ENCODE data around the gene PPP2R2C. TPM values are rescaled to one million over a fixed set of nuclear protein-coding genes. Genes with fewer than 3 reads are reported as not detected.

PPP2R2C gene
- total RNA-seq, 2 donors from 2014 or later, result 8.0 to 10.4 TPM

GRCh38 chr4:6495296-6495590 is 22.8 kb upstream of the PPP2R2C start:
- intact Hi-C loops (cut with DNase I), result no loop called here
- WGBS, result 93% methylated on average over 6 of the region's 7 CpGs

GRCh38 chr4:6494431-6495295 is 22.2 kb upstream of the PPP2R2C start:
- TF ChIP-seq POLR2A (IDR thresholded peaks at IDR 0.05), result no peak
- TF ChIP-seq POLR2AphosphoS5 (IDR thresholded peaks at IDR 0.05), result no peak
- TF ChIP-seq CTCF (IDR thresholded peaks at IDR 0.05), result no peak
- intact Hi-C loops (cut with DNase I), result no loop called here

More at GRCh38 chr4:6495296-6495590, 22.8 kb upstream of the PPP2R2C start:
- no peaks in the 10 kb centered on the region for H3K9me3 ChIP-seq
- H3K4me1 ChIP-seq (replicated peaks), result peaks cover 3% of the 10 kb centered on the region
- no peaks in the 10 kb centered on the region for H3K36me3 ChIP-seq
- no peak overlapping the region for H3K27ac ChIP-seq
- no peak overlapping the region for H3K4me3 ChIP-seq
- TF ChIP-seq CTCF (IDR thresholded peaks at IDR 0.05) (no peak), POLR2AphosphoS5 (IDR thresholded peaks at IDR 0.05) (no peak), POLR2A (IDR thresholded peaks at IDR 0.05) (no peak)
- no peak for DNase-seq (ENCODE audit: low spot score)
- no peaks in the 10 kb centered on the region for H3K27me3 ChIP-seq (replicated peaks; ENCODE audit: insufficient read depth)

GRCh38 chr4:6493658-6494304 is 21.4 kb upstream of the PPP2R2C start:
- Histone ChIP-seq H3K9me3 (no peaks in the 10 kb centered on the region), H3K4me1 (replicated peaks) (peaks cover 3% of the 10 kb centered on the region), H3K27ac (peak overlapping the region in 1 of 2 donors; percentile 11), H3K36me3 (no peaks in the 10 kb centered on the region), H3K27me3 (replicated peaks; ENCODE audit: insufficient read depth) (no peaks in the 10 kb centered on the region), H3K4me3 (peak overlapping the region in 1 of 2 donors; percentile 1)
- intact Hi-C loops (cut with DNase I), result no loop called here
- TF ChIP-seq POLR2A (IDR thresholded peaks at IDR 0.05), result no peak
- no peak for TF ChIP-seq CTCF (IDR thresholded peaks at IDR 0.05)
- TF ChIP-seq POLR2AphosphoS5 (IDR thresholded peaks at IDR 0.05), result peak; percentile 53
- WGBS, result 17% methylated on average over 22 of the region's 22 CpGs
- DNase-seq (ENCODE audit: low spot score), result no peak

More at GRCh38 chr4:6494431-6495295, 22.2 kb upstream of the PPP2R2C start:
- no peaks in the 10 kb centered on the region for H3K36me3 ChIP-seq
- H3K4me1 ChIP-seq (replicated peaks), result peaks cover 3% of the 10 kb centered on the region
- H3K9me3 ChIP-seq, result no peaks in the 10 kb centered on the region
- H3K27me3 ChIP-seq (replicated peaks; ENCODE audit: insufficient read depth), result no peaks in the 10 kb centered on the region
- H3K27ac ChIP-seq, result no peak overlapping the region
- 90% methylated on average over 18 of the region's 18 CpGs for WGBS
- no peak overlapping the region for H3K4me3 ChIP-seq
- no peak for DNase-seq (ENCODE audit: low spot score)

GRCh38 chr4:6492861-6493657 is 20.6 kb upstream of the PPP2R2C start:
- Histone ChIP-seq H3K27ac (no peak overlapping the region), H3K27me3 (replicated peaks; ENCODE audit: insufficient read depth) (no peaks in the 10 kb centered on the region), H3K9me3 (no peaks in the 10 kb centered on the region), H3K4me3 (peak overlapping the region in 1 of 2 donors; percentile 1), H3K36me3 (no peaks in the 10 kb centered on the region), H3K4me1 (replicated peaks) (peaks cover 3% of the 10 kb centered on the region)
- intact Hi-C loops (cut with DNase I), result no loop called here
- no peak for DNase-seq (ENCODE audit: low spot score)
- WGBS, result 57% methylated on average over 13 of the region's 13 CpGs
- TF ChIP-seq CTCF (IDR thresholded peaks at IDR 0.05) (no peak), POLR2A (IDR thresholded peaks at IDR 0.05) (no peak), POLR2AphosphoS5 (IDR thresholded peaks at IDR 0.05) (no peak)

All from prostate gland (tissue), 2 donors.